GM19099 (cell line): ENCODE results near the gene ZNF160.

Experiments used
- POLR2A ChIP-seq: IDR thresholded peaks from 3 replicates; pipeline ENCODE4 v1.6.1; 2011; ENCODE audit warnings: low read depth; ENCODE audit not compliant: insufficient read length; ENCODE audit errors: extremely low read depth

The ZNF160 gene

GRCh38 chr19:53103234-53104203 is at the start of gene ZNF160:
TSS of gene ZNF160 (minus strand) at chr19:53103422. CDS start at chr19:53086276, 17,146 bp downstream.
- peak; percentile 94 for TF ChIP-seq POLR2A

GRCh38 chr19:53147645-53148044 is 44.4 kb upstream of the ZNF160 start:
- TF ChIP-seq POLR2A: no peak

- TF ChIP-seq POLR2A: no peak
These were observed 37.1 kb upstream of the ZNF160 start for GRCh38 chr19:53140351-53140750.

- TF ChIP-seq POLR2A: no peak
These were observed 33.2 kb upstream of the ZNF160 start for GRCh38 chr19:53136432-53136831.

- no peak for TF ChIP-seq POLR2A
These were observed 29.1 kb upstream of the ZNF160 start, which contains the start of gene ZNF415 for GRCh38 chr19:53132141-53132991. TSS of gene ZNF415 (minus strand) at chr19:53132910. CDS start at chr19:53122676, 10,234 bp downstream.

- TF ChIP-seq POLR2A: no peak
These were observed 28.5 kb upstream of the ZNF160 start for GRCh38 chr19:53131727-53132126.

GRCh38 chr19:53131085-53131590 is 27.9 kb upstream of the ZNF160 start:
- no peak for TF ChIP-seq POLR2A

GRCh38 chr19:53130506-53130905 is 27.3 kb upstream of the ZNF160 start:
- TF ChIP-seq POLR2A: no peak

- no peak for TF ChIP-seq POLR2A
These were observed 20.2 kb upstream of the ZNF160 start for GRCh38 chr19:53123400-53123799.

GRCh38 chr19:53112286-53112685 is 9.1 kb upstream of the ZNF160 start:
- no peak for TF ChIP-seq POLR2A

GRCh38 chr19:53109527-53109926 is 6.3 kb upstream of the ZNF160 start:
- TF ChIP-seq POLR2A: no peak

GRCh38 chr19:53102756-53103233 is 427 bp downstream of the ZNF160 start:
- no peak for TF ChIP-seq POLR2A

GRCh38 chr19:53102206-53102755 is 941 bp downstream of the ZNF160 start:
- TF ChIP-seq POLR2A: no peak

GRCh38 chr19:53101518-53101917 is 1.7 kb downstream of the ZNF160 start:
- no peak for TF ChIP-seq POLR2A

GRCh38 chr19:53094754-53095575 is 8.3 kb downstream of the ZNF160 start:
- TF ChIP-seq POLR2A: no peak

GRCh38 chr19:53092723-53093122 is 10.5 kb downstream of the ZNF160 start:
- TF ChIP-seq POLR2A: no peak
